ELR (cell line): ENCODE measurements around the gene CTNNA1.
"Not testable (repeated sequence)": the region's sequence is repeated elsewhere in the genome, so short reads cannot be mapped to it uniquely, and the experiment has no call there.

Experiments used
- DNase-seq: peaks from one replicate; pipeline ENCODE4 v3.0.0-alpha.2; 2015; ENCODE audit warnings: low read depth

The CTNNA1 gene

DNA sequence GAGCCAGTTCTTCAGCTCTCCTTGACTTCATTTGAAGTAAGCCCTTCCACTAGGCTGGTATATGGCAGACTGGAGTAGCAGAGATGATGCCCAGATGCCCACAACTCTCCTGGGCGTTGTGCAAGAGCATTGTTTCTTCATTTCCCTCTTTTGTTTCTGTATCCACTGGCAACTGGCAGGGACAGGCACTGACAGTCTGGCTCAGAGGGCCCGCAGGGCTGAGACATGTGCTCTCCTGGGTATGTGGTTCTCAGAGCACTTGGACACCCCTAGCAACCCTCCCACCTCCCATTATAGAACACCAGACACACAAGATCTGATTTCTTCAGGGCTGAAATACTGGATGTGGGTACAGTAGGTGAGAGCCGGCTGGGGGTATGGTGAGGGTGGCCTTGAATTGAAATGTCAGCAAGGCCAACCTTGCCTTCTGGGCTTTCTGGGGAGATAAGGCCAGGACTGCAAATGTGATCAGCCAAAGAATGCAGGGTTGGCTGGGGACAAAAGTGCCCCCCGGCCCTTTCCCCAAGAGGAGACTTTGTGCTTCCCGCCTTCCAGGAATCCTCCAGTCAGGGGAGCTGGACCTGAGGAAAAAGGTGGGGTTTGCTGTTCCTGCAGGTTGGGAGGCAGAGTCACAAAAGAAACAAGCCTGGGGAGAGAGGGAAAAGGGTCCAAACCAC, 28.6 kb upstream of the CTNNA1 start:
- DNase-seq, result no peak

DNA sequence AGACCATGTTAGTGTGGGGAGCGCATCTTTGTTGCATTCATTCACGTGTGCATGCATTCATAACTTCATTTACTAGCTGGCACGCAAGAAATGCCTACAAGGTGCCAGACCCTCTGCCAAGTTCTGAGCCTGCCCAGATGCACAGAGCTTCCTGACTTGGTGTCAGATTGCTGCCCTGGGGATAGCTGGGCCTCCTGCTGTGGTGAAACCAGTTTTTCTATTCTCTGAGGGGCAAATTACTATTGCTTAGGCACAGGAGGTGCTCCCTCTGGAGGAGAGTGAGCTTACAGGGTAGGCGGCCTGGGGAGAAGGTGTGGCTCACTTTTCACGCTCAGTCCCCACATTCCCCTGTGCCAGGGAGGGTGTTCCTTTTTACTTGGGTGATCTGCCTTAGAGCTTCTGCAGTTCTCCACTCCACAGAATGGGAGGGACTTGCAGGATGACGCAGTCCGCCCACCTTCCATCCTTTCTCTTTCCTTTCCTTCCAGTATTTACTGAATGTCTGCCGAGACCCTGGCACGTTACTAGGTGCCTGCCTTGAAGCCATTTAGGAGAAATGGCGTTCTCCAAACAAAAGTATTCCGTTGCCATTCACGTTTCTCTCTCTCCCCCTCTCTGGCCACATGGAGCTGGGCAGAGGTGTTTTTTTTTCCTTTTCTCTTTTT, 27.9 kb upstream of the CTNNA1 start:
- peak; percentile 69 for DNase-seq

DNA sequence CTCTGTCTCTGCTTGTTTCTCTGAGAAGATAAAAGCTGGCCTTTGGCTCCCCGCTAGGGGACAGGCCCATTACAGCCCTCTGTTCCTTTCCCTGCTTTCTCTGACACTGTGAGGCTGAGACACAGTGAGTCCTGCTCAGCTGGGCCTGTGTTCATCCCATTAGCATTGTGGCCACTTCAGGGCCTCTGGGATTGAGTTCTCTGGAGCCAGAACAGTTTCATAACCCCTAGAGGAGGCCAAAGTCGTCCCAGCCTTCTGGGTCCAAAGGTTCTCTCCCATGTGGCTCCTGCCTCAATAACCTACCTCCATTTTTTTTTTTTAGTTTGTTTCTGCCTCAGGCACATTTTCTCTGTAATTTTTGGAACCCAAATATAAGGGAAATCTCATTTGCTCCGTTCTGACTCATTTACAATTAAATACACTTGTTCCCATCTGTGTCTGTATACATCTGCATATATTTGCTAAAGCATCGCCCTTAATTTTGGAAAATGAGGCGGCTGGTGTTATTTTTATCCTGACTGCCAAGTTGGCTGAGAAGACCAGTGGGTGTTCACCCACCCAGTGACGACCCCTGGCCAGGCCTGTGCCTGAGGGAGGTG, 27.3 kb upstream of the CTNNA1 start:
- peak; percentile 33 for DNase-seq

DNA sequence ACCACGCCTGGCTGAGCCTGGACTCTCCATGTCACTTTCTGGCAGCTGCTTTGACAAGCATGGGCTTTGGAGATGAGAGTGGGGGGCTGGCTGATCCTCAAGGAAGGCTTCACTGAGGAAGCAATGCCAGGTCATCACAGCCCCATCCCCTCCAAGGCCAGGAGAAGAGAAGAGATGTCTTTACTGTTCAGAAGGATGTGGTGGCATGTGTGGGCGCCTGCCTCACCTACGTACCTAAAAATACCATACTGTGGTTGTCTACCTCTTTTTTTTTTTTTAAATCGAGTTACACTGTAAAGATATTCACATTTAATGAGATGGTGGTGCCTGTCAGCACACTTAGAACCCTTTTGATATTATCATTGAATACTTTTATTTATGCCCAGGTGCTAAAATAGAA, 26.4 kb upstream of the CTNNA1 start:
- no peak for DNase-seq

DNA sequence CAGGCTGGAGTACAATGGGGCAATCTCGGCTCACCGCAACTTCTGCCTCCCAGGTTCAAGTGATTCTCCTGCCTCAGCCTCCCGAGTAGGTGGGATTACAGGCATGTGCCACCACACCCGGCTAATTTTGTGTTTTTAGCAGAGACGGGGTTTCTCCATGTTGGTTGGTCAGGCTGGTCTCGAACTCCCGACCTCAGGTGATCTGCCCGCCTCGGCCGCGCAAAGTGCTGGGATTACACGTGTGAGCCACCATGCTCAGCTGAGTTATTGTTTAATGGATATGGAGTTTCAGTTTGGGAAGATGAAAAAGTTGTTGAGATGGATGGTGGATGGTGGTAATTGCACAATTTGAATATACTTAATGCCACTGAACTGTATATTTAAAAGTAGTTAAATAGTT, 22.7 kb upstream of the CTNNA1 start:
- not testable (repeated sequence) for DNase-seq

DNA sequence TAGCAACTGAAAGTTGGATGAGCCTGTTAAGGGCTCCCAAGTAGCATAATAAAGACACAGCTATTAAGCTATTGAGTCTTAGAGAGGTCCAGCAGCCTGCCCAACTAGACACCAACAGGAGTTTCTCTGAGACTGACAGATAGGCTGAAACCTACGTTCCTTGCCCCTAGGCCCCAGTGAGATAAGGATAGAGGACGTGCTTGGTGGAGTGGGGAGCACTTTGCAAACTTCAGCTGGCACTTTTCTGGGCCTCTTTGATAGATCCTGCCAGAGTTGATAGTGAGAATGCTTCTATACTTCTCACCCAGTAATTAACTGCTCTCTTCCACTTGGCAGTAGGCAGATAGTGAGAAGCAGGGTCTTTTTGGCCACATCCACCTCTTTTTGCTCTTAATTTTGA, 20.8 kb upstream of the CTNNA1 start:
- DNase-seq, result no peak

DNA sequence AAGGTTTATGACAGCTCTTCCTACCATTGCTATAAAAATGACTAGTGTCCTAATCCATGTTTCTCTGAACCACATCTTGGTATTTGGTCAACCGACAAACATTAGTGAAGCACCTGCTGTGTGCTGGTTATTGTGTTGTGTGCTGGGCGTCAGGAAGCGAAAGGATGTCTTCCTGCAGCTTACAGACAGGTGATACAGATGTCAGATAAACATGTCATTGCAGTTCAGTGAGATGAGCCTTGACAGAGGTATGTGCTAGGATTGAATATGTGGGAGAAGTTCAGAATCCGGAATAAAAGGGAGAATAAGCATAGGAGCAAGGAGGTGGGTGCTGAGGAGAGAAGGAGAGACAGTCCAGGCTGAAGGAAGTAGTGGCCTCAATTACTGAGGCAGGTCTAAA, 20.3 kb upstream of the CTNNA1 start:
- DNase-seq, result no peak

DNA sequence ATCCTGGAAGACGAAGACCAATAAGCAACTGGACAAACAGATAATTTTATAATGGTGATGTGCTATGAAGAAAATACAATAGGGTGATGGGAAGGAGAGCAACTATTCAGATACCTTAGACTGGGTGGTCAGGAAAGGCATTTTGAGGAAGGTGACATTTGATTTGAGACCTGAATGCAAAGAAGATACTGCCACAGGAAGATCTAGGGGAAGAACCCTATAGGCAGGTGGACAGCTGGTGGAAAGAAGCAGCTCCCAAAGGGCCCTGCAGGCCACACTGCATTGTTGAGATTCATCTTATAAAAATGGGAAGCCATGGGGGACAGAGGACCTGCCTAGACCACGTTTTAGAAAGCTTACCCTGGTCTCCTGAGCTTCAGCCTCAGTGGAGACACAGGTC, 19.7 kb upstream of the CTNNA1 start:
- DNase-seq, result no peak

DNA sequence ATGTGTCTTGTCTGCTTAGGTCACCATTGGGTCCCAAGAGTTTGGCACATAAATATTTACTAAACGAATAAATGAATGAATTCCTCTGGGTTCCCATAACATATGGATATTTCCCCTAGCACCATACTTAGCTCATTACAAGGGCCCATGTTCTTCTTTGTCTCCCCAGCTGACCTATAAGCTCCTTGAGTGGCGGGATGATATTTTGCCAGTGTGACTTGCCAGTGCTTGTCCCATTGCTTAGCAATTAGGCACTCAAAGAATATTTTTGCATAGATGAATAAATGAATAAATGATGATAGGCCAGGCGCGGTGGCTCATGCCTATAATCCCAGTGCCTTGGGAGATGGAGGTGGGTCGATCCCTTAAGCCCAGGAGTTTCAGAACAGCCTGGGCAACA, 16.9 kb upstream of the CTNNA1 start:
- DNase-seq, result no peak

DNA sequence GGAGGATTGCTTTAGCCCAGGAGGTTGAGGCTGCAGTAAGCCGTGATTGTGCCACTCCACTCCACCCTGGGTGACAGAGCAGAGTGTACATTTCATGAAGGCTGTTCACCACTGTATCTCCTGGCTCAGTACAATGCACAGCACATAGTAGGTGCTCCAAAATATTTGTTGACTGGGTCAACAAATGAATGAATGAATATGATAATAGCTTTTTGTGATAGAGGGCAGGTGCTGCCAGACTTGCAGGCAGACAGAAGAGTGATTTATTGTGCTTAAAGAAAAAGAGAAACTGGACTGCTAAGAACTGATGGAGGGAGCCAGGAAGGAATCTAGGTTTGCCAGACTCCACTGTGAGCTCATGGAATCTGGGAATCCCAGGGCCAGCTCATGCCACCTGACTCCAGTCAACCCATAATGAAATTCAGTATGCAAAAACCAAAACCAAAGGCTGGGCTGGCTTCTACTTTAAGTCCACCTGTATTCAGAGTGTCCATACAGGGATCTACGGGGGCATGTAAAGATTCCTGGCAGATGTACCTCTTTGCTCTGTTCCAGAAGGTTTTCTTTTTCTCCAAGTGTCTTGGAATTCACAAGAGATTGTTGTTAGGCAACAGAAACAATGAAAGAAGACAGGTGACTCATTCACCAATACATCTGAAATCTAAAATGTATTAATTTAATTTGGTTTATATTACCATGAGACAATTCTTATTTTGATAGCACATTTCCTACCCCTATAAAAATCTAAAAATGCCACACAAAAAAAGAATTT, 15.5 kb upstream of the CTNNA1 start:
- DNase-seq, result peak; percentile 24

DNA sequence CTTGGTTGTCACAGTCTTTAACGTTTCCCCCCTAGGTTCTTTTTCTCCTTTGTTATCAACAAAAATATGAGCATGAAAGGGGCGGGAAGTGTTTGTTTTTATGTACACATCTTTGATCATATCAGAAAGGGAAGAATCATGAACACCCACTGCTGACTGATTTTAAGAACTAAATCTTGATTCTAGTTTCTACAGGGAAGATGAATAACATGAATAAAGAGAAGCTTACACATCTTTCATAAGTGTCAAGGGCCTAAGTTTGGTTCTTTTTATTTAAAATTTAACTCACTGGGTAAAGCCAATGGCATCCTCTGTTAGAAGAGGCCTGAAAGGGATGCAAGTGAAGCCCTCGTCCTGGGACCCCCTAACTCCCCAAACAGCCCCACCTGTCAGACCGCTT, 14.8 kb upstream of the CTNNA1 start:
- DNase-seq, result no peak

DNA sequence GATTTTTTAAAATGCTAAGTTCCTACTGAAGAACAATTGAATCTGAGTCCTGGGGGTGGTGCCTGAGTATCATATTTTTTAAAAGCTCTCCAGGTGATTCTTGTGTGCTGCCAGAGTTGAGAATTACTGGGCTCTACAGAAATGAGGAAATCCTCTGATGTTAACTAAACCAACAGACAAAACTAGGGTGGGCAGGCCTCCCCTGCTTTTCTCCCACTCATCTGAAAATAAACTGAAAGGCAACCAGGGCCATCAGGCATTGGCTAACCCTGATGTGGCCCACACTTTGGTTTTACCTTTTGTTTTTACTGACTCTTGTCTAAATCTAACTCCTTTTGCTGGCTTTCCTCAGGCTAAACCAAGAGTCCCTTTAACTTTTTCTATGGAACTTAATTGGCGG, 13.3 kb upstream of the CTNNA1 start:
- no peak for DNase-seq

DNA sequence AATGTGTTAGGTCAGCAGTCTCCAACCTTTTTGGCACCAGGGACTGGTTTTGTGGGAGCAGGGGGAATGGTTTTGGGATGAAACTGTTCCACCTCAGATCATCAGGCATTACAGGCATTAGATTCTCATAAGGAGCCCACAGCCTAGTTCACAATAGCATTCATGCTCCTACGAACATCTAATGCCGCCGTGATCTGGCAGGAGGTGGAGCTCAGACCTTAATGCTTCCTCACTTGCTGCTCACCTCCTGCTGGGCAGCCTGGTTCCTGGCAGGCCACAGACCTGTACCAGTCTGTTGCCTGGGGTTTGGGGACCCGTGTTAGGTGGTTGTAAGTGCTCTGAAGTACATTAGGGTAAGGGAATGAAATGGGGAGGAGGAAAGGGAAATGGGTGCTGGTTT, 9.7 kb upstream of the CTNNA1 start:
- no peak for DNase-seq

DNA sequence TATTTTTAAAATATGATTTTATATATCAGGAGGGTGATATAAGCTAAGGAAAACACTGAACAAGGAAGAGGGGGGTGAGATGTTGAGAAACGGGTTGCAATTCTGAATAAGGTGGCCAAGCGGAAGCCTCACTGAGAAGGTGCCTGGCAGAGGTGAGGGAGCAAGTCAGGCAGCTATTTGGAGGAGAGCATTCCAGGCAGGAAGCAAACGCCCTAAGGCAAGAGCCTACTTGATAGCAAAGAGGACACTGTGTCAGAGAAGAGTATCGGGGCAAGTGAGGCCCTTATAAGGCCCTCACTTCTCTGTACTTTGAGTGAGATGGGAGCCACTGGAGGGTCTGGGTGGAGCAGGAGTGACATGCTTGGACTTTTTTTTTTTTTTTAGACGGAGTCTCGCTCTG, 8.0 kb upstream of the CTNNA1 start:
- no peak for DNase-seq

DNA sequence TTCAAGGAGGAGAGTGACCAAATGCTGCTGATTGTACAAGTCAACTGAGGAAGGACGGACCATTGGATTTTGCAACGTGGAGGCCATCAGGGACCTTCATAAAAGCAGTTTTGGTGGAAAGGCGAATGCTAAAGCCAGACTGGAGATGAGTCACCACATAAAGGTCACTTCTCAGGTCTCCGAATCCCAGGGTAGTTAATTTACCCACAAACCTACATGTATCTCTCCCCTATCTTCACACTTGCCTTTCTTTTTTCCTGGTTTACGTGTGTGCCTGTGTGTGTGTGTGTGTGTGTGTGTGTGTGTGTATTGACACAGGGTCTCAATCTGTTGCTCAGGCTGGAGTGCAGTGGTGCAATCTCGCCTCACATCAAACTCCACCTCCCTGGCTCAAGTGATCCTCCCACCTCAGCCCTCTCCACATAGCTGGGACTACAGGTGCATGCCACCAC, 4.6 kb upstream of the CTNNA1 start:
- peak; percentile 27 for DNase-seq

DNA sequence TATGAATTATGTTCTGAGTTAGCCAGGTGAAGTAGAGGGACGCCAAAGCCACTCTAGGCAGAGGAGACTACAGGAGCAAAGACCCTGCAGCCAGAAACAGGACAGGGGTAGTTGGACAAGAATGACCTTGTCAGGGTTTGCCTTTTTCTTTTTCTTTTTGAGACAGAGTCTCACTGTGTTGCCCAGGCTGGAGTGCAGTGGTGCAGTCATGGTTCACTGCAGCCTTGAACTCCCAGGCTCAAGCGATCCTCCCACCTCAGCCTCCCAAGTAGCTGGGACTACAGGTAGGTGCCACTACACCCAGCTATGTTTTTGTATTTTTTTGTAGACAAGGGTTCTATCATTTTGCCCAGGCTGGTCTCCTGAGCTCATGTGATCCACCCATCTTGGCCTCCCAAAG, 1.9 kb upstream of the CTNNA1 start:
- not testable (repeated sequence) for DNase-seq

DNA sequence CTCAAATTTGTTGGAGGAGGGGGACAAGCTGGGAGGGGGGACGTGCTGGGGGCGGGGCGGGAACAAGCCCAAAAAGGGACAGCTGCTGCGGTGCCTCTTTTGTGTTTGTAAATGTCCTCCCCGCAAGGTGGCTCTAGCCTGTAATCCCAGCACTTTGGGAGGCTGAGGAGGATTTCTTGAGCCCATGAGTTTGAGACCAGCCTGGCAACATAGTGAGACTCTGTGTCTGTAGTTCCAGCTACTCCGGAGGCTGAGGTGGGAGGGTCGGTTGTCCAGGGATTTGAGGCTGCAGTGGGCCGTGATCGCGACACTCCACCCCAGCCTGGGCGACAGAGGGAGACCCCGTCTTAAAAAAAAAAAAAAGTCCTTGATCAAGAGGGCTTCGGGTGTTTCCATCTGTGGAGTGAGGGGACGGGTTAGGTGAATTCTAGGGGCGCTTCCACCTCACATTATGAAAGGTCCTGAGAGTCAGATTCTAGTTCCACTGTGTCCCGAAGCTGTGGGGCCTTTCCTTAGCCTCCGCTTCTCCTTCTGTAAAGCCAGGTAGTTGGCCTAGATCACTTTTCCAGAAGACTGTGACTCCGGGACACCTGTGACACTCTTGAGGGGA, 779 bp upstream of the CTNNA1 start:
- DNase-seq, result peak; percentile 50

DNA sequence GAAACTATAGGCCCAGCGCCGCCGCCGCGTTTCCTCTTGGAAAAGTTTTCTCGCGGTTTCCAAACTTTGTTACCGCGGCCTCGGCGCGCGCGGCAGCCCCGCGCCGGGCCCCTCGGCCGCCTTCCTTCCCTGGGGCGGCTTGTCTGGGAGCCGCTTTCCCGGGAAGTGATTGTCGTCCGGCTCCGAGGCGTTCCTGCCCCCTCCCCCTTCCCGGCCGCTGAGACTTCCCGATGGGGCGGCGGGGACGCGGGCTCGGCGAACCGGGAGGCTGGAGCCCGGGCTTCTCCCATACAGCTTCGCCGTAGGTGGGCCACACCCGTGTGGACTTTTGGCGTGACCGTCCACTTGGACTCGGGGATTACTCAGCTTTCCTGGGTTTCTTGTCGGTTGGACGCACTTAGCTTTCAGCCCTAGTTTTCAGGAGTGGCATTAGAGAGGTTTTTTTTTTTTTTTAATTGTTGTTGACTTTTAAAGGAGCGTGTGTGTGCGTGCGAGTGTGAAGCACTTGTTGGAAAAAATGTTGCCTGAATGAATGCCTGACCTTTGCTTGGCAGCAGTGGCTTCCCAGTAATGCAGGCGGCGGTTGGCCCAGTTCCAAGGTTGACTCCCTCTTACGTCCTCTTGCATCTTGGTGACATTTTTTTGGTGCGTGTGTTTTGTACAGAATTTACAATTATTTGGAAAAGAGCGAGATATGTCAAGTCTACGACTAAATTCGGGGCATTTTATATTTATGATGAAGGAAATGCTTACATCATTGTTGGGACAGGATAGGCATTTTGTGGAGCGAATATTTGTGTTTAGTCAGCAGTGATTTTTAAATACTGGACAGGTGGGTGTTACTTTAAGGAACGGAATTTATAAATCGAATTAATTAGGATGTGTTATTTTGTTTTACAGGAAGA, 821 bp downstream of the CTNNA1 start:
- peak; percentile 92 for DNase-seq

DNA sequence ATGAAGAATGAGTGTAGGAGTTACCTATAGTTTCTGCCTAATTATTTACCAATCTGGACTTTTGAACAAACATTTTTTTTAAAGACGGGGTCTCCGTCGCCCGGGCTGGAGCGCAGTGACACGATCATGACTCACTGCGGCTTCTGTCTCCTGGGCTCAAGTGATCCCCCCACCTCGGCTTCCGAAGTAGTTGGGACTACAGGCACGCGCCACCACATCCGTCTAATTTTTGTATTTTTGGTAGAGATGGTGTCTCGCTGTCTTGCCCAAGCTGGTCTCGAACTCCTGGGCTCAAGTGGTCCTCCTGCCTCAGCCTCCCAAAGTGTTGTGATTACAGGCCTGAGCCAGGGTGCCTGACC, 1.5 kb downstream of the CTNNA1 start:
- peak; percentile 68 for DNase-seq

DNA sequence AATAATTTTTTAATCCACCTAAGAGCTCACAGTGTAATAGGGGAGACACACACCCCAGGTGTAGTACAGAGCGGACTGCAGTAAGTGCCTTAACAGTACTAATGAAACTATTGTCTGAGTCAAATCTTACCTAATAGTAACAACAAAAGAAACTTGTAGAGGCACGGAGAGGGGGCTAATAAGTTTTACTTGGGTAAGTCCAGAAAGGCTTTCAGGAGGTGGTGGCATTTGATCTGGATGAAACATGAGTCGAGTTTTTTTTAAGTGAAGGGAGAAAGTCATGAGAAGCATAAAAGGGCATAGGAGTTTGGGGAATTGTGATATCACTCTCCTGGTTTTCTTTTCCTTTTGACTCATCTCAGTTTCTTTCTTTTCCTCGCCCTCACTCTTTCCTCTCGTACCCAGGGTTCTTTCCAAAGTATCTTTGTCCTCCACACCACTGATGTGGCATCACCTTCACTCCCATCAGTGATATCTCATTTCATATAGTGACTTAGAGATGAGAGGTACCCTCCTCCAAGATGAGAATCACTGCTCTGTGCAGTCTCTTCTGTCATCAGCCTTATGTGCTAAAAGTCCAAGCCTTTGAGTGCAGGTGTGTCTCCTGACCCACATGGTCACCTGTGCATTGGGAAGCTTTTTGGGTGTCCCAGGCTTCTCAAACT, 2.0 kb downstream of the CTNNA1 start:
- DNase-seq, result no peak
